ENCODE measurements around the gene IL2RA. TPM values are rescaled to one million over a fixed set of nuclear protein-coding genes. Genes with fewer than 3 reads are reported as not detected.
"Not testable (repeated sequence)": the region's sequence is repeated elsewhere in the genome, so short reads cannot be mapped to it uniquely, and the experiment has no call there.

IL2RA gene
- total RNA-seq, 1 donor from 2014 or later, result 459 TPM

DNA sequence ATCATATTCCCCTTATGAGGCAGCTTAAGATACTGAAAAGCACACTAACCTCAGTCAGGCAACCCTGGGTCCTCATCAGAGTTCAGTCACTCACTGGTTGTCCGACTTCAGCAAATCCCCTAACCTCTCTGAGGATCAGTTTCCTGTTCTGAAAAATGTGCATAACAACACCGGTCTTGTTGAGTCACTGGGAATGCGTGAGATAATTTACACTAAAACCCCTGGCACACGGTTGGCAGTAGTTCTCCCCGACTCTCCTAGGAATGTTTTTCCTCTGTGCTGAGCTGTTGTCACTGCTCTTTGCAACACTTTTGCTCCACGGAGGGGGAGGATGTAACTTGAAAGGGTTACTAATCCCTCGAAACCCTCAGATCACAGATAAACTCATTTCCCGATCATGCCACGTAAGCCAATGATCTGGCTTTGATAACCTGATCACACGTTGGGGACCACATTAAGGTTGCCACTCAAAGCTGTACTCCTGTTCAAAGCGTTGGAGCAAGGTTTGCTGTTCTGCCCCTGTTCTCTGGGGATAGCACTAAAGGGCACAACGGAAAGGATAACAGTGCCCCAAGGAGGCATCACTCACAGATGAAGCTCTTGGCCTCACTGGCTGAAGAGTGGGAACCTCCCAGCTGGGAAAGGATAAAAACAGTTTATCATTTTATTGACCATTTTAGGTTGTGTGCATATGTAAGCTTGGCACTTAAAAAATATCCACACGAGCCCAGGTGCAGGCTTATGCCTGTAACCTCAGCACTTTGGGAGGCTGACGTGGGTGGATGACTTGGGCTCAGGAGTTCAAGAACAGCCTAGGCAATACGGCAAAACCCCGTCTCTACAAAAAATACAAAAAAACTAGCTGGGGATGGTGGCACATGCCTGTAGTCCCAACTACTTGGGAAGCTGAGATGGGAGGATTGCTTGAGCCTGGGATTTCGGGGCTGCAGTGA is 21.6 kb upstream of the IL2RA start:
- intact Hi-C loops (cut with micrococcal nuclease), result loop anchor here (1.0 to 10.0 kb wide), 4 partner anchors 11 to 639 kb away; partner anchors contain the start of gene IL2RA

DNA sequence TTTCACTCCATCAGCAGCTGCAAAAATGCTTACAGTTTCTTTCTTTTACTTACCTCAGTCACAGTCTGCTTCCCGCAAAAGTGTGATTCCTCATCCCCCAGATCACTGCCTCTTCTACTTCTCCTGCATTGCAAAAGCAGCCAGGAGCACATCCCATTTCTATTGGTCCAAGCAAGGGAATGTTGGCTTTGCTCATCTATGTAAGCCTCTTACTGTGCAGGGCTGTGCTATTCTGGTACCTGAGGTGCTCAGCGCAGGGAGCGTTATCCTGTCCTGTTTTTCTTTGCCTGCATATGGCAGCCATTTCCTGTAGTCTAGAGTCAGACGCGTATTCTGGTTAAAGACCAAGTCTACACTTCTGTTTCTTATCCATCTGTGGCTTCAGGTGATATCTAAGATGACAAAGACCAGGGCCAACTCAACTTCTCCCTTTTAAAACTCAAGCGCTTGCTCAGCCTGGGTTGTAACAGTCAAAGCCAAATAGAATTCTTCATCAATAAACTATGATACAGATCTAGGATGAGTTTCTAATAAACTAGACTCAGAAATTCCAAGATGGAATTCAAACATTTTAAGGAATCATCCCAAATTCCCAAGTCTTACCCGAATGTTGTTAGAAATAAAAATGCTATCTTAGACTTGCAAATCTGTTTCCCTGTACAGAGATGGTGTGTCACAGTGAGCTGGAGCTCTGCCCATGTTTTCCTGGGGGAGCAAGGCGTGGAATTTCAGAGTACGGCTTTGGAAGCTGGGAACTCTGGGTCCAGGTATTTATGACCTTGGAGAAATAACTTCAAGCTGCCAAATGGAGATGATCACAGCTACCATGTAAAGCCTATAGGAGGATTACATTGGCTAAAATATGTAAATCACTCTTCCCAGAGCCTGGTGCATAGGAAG is 20.6 kb upstream of the IL2RA start:
- intact Hi-C loops (cut with micrococcal nuclease), result loop anchor here (1.0 to 10.0 kb wide), 4 partner anchors 10 to 638 kb away; partner anchors contain the start of gene IL2RA

DNA sequence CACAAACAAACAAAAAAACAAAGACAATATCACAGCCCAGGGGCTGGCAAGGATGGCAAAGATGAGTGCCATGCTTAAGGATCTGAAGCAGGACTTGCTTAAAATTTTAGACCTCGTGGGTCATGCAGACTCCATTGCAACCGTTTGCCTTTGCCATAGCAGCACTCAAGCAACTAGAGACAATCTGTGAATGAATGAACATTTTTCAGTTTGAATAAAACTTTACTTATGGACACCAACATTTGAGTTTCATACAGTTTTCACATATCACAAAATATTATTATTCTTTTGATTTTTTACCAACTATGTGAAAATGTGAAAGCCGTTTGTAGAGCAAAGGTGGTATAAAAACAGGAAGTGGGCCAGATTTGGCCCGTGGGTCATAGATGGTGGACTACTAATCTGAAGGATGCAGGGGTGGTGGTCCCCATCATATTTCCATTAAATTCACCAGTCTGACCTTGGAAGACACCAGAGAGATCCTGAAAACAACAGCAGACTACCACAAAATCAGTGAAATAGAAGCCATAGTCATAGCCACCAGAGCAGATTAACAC is 18.3 kb upstream of the IL2RA start:
- intact Hi-C loops (cut with micrococcal nuclease), result loop anchor here (10.0 kb wide), 1 partner anchor 636 kb away; no protein-coding TSS in a partner anchor

DNA sequence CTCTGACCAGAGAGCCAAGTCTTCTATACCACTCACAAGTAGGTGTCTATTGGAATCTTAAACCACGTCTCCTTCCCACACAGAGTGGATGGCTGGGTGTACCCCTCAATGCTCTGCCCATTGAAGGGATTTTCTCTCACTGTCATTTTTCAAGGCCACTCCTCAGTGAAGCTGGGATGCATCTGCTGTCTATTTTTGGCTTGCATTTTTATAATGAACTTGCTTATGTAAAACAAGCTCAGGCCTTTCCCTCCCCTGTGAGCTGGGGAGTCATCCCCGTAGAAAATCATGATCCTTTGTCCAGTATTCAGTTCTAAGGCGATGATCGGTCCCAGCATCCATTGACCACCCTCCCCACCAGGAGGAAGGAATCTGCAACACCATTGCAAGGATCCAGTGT is 16.9 kb upstream of the IL2RA start:
- intact Hi-C loops (cut with micrococcal nuclease), result no loop called here

DNA sequence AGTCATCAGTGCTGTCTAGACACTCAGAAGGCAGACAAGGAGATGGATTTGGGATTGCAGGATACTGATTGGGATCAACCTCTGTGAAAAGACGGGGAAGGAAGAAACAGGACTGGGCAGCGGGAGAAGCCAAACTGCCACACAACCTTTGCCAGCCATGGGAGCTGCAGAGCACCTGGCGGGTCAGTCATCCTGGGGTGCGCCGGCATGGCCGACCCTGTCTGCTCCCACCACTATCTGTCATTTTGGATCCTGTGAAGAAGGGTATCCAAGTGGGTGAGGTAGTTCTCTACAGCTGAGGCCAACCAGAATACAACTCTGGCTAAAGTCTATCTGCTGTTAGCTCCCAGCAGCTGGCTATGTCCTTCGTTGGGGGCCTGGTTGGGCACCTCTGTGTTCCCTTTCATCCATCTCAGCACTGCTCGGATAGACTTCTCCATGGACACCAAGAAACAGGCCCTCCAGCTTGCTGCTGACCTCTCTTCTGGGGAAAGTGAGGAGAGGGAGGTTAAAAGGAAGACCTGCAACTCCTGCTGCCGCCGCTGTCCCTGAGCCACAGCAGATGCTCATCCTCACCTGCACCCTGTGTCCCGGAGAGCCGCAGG is 15.0 kb upstream of the IL2RA start:
- intact Hi-C loops (cut with micrococcal nuclease), result no loop called here

DNA sequence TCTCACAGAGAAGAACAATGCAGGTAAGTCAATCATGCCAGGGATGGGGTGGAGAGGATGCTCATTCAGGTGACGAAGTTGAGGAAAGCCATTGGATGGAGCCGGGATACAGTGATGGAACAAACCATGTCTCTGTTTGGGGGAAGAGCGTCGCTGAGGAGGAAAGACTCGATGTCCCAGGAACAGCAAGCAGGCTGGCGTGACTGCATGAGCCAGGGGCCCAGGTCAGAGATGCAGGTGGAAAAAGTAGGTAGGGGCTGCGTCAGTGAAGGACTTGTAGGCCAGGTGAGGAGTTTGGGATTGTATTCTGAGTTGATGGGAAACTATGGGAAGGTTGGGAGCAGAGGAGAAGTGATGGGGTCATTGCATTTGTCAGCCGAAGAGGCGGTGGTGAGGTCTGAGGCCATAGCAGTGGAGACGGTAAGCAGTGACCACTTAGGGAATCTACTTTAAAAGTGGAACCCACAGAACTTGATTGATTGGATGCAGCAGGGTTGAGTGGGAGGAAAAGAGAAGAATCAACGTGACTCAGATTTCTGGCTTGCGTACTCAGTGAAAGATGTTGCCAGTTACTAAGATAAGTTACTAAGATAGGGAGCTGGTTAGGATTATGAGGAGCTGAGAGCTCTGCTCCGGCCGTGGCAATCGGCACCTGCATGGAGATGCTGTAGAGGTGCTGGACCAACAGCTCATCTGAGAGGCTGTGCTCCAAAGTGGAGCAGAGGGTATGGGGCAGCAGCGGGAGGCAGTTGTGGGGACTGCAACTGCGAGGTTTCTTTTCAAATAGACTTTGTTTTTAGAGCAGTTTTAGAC is 12.5 kb upstream of the IL2RA start:
- intact Hi-C loops (cut with micrococcal nuclease), result no loop called here

DNA sequence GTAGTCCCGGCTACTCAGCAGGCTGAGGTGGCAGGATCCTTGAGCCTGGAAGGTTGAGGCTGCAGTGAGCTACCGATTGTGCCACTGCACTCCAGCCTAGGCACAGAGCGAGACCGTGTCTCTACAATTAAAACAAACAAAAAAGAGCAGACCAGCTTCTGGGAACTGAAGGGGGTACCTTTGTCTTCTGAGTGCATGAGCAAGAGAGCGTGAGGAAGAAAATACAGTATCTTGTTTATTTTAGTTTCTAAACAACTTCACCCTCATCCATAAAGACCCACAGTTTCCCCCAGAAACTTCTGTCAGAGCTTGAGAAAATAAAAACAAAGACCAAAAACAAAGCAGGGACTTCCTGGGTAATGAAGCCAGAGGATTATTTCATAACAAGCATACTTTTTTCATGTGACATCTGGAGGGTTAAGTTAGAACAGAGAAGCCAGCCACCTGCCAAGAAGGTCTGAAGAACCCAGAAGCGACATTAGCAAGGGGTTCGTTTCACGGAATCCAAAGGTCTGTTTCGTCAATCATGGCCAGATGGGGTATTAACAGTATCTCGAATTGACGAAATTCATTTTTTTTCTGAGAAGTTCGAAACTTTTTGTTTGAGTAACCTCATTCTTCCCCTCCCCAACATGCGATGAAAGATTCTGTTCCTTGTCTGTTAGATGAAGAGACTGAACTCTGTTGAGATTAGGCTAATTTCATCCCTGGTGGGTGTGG is 10.2 kb upstream of the IL2RA start:
- intact Hi-C loops (cut with micrococcal nuclease), result loop anchor here (1.0 kb wide), 3 partner anchors 10 to 21 kb away; partner anchors contain the start of gene IL2RA

DNA sequence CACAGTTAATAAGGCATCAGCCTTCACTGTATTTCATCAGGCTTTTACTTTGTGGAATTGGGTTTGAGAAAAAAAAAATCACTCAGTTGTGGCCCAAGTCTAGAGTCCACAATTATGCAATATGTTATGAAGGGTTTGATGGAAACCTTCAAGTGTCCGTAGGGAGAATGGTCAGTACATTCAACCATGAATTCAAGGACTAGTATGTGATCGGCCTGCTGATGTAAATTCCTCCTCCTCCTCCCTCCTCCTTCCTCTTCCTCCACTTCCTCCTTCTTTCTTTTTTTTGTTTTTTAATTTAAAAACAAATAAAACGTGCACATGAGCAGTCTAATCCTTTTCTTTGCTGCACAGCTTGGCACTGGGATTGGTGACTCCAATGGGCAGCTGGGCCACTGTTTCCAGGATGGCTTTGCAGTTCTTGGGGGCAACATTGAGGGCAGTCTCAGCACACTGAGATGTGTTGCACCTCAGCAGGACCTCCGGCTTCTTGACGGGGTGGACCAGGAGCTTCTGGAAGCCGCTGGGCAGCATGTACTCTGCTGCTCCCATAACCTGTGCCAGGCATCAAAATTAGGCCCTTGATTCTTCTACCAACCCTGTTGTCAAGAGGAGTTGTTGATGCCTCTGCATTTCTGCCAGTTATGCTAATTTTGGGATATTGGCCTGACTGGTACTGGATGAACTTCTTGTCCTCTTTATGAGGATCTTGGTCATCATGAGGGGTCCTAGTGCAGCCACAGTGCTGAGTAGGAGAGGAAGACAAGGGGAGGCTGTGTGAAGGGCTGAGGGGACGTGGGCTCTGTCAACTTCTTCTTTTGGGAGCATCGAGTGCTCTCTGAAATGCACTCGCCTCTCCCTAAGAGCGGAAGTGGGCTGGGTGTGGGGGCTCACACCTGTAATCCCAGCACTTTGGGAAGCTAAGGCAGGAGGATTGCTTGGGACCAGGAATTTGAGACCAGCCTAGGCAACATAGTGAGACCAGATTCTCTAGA is 9.3 kb upstream of the IL2RA start:
- intact Hi-C loops (cut with micrococcal nuclease), result loop anchor here (1.0 kb wide), 3 partner anchors 9 to 20 kb away; partner anchors contain the start of gene IL2RA

DNA sequence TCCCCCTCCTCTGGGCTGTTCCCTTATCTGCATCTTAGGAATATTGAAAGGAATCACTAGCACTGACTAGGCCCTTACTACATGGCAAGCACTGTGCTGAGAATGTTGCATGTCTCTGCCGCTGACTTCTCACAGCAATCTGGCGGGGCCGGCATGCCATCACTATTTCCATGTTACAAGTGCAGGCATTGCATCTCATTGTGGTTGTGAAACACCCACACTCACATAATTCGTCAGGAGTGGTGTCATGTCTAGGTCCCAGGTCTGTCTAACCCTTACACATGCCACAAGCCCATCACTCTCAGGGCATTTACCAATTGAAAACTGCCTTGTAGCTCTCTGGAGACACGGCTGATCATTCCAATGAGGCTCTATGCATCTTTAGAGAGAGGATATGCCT is 8.5 kb upstream of the IL2RA start:
- intact Hi-C loops (cut with micrococcal nuclease), result no loop called here

DNA sequence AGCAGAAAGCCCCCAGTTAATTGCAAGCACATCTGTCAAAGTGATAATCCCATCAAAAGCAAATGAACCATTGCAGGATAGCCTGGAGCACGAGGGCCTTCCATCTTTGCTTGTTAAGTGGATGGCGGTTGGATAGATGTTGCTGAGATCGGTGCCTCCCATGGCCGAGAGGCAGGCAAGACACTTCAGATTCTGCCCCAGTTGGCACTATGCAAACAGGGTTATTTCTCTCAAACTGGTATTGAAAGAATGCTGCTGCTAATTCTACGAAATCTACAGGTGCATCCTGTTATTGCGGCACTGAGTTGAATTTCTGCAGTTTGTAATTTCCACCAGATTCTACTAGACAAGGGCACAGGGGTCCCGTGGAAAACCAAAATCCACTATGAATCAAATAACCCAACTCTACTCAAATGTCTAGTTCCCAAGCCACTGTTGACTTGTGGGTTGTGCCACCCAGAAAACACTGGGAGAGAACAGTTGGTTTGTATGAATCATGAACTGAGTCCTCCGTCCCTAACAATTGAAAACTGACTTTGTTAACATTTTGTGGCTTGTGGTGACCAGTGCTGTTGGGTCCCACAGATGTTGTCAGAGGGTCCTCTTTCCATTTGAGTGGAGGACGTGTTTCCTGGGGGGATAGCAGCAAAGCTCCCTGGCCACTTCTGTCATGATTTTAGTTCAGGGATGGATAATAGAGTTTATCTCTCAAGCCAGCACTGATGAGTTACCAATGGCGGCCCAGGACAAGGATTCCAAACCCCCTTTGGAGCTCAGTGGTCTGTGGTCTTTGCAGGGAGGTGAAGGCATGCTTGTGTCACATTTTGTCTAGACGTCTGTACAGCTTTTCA is 7.1 kb upstream of the IL2RA start:
- intact Hi-C loops (cut with micrococcal nuclease), result loop anchor here (2.0 kb wide), 1 partner anchor 13 kb away; no protein-coding TSS in a partner anchor

DNA sequence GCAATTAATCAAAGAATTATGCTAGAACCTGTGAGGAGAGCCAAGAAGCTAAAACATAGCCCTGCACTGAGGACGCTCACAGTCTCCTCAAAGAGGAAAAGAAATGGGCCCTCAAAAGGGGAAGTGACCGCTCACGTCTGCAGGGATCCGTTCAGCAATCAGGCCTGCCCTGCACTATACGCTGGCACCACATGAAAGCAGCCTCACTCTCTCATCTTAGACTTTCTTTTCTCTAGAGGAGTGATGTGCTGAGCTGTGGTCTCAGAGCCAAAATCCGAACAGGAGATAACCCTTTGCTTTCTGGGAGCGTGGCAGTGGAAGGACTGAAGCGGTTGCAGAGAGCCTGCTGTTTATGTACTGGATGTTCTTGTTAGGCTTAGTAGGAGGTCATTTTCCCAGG is 6.3 kb upstream of the IL2RA start:
- intact Hi-C loops (cut with micrococcal nuclease), result loop anchor here (2.0 kb wide), 1 partner anchor 14 kb away; no protein-coding TSS in a partner anchor

DNA sequence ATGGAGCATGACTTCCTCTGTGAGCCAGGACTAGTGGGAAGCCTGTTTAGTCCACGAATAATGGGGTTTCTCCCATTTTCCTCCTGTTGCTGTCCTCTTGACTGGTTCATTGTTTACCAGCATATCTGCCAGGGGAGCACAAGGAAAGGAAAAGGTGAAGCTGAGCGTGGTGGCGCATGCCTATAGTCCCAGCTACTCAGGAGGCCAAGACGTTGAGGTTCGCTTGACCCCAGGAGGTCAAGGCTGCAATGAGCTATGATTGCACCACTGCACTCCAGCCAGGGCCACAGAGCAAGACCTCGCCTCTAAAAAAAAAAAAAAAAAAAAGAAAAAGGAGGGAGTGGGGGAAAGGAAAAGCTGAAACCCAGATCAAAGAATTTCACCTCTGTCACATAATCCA is 5.8 kb upstream of the IL2RA start:
- intact Hi-C loops (cut with micrococcal nuclease), result loop anchor here (2.0 kb wide), 1 partner anchor 15 kb away; no protein-coding TSS in a partner anchor

DNA sequence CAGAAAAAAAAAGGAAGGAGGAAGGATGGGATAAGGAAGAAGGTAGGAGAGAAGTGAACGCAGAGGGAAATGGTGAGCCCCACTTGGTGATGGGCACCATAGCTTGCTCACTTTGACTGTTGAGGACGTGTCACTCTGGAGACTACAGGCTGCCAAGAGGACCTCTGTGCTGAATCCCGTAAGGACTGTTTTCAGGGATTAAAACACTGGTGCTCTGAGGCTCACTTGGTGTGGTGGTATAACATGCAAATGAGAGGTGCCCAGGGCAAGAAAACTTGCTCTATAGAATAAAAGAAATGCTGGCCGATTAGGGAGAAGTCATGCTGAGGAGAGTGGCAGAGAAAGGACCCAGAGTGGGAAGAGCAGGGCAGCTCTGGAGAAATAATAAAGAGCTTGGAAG is 5.3 kb upstream of the IL2RA start:
- intact Hi-C loops (cut with micrococcal nuclease), result no loop called here

DNA sequence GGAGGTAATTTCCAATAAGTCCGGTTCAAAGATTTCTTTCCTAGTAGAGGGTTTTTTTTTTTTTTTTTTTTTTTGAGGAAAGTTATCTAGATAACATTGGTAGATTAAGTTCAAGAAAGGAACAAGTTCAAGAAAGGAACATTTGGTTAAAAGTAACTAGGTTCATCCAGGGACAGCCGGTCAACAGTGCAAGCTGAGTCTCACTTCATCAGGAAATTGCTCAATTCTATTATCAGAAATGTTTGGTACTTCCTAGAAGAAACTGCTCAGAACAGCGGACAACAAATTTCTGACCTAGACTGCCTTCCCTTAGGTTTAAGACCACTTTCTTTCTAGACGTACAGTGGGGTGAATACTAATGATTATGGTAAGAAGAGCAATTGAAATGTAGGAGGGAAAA is 3.7 kb upstream of the IL2RA start:
- intact Hi-C loops (cut with micrococcal nuclease), result no loop called here

DNA sequence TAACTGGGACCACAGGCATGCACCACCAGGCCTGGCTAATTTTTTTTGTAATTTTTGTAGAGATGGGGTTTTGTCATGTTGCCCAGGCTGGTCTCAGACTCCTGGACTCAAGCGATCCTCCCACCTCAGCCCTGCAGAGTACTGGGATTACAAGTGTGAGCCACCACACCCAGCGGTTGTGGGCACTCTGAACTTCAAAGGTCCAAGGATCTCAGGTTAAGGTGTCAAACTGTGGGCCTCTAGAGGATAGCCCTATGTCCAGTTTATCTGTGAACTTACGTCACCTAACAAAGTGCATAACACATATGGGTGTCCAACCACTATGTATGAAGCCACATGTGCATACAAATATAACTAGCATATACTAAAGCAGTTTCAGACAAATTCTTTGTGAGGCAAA is 3.2 kb upstream of the IL2RA start:
- intact Hi-C loops (cut with micrococcal nuclease), result no loop called here

DNA sequence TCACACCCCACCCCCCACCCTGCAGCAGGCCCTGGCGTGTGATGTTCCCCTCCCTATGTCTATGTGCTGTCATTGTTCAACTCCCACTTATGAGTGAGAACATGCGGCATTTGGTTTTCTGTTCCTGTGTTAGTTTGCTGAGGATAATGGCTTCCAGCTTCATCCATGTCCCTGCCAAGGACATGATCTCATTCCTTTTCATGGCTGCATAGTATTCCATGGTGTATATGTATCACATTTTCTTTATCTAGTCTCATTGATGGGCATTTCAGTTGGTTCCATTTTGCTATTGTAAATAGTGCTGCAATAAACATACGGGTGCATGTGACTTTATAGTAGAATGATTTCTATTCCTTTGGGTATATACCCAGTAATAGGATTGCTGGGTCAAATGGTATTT is 2.6 kb upstream of the IL2RA start:
- intact Hi-C loops (cut with micrococcal nuclease), result not testable (repeated sequence)

DNA sequence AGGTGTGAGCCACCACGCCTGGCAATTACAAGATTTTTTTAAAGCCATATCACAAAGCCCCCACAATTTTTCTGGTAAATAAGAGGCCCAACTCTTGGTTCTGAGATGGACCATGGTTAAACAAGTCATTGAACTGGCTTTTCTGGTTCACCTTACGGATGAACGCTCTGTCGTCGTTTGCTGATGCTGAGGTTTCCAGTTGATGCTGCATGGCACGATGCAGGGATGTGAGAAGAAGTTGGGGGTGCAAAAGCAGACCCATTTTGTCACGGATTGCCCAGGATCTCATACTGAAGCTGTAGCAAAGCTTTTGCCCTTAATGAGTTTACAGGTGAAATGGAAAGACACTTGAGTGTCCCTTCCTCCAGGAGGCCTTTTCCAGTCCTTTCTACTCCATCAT is 2.0 kb upstream of the IL2RA start:
- intact Hi-C loops (cut with micrococcal nuclease), result no loop called here

Data from T-helper 1 cell treated with Interleukin-12 subunit alpha and Interleukin-12 subunit beta and Interleukin-4 antibody, amounts not matched to agents 30 ng/mL and 1 ng/mL, for 36 hours (primary cell).